Neural cell (in vitro differentiated cells): ENCODE data around the gene IFT20.

Experiments used
- CTCF ChIP-seq: fragments of 450-650 bp; IDR thresholded peaks from 2 replicates; pipeline ENCODE4 v1.5.1; 2014; ENCODE audit warnings: antibody characterized with exemption, mild to moderate bottlenecking, moderate library complexity; ENCODE audit not compliant: poor library complexity, severe bottlenecking
- EP300 ChIP-seq: fragments of 450-650 bp; conservative IDR thresholded peaks from 2 replicates; pipeline ENCODE4 v1.6.1; 2014; ENCODE audit warnings: antibody characterized with exemption, mild to moderate bottlenecking, moderate library complexity; ENCODE audit not compliant: poor library complexity, severe bottlenecking
- MXI1 ChIP-seq: fragments of 450-650 bp; conservative IDR thresholded peaks from 2 replicates; pipeline ENCODE4 v1.6.1; 2014; ENCODE audit warnings: antibody characterized with exemption, mild to moderate bottlenecking; ENCODE audit not compliant: poor library complexity, severe bottlenecking
- POLR2AphosphoS5 ChIP-seq: IDR thresholded peaks from 2 replicates; pipeline ENCODE4 v1.6.1; 2012
- RAD21 ChIP-seq: fragments of 450-650 bp; conservative IDR thresholded peaks from 2 replicates; pipeline ENCODE4 v1.6.1; 2014; ENCODE audit warnings: antibody characterized with exemption, mild to moderate bottlenecking, moderate library complexity
- REST ChIP-seq: IDR thresholded peaks from 2 replicates; pipeline ENCODE4 v1.6.1; 2012; ENCODE audit warnings: borderline replicate concordance
- TAF1 ChIP-seq: IDR thresholded peaks from 2 replicates; pipeline ENCODE4 v1.6.1; 2012; ENCODE audit warnings: low read depth

- TF ChIP-seq CTCF (no peak), POLR2AphosphoS5 (no peak), MXI1 (no peak), EP300 (no peak), REST (no peak), RAD21 (no peak), TAF1 (no peak)
Measured at GRCh38 chr17:28313841-28314240, 21.4 kb downstream of the IFT20 start.
